Umbilical cord (tissue), 2 donors: Measurements from ENCODE around the gene EMC1. TPM values are rescaled to one million over a fixed set of nuclear protein-coding genes. Genes with fewer than 3 reads are reported as not detected.
"Not testable (repeated sequence)": the region's sequence is repeated elsewhere in the genome, so short reads cannot be mapped to it uniquely, and the experiment has no call there.

Experiments used
- DNase-seq: peaks from one replicate; pipeline ENCODE4 v3.0.0-alpha.2; 2015; ENCODE audit warnings: low spot score
- total RNA-seq: library from RNA; depleted of rRNA; stranded (reverse); fragments of >200 nt; gene quantifications from one replicate; pipeline ENCODE4 v1.2.3, GENCODE V29; 2014; ENCODE audit warnings: low replicate concordance; ENCODE audit not compliant: insufficient read depth

The EMC1 gene
- total RNA-seq, 1 donor from 2014 or later, result 51.0 TPM

- peak; percentile 14 for DNase-seq
Observed at GRCh38 chr1:19260211-19261138, 9.2 kb upstream of the EMC1 start.

- no peak for DNase-seq
Observed at GRCh38 chr1:19258353-19258752, 7.0 kb upstream of the EMC1 start.

GRCh38 chr1:19257178-19257914 is 6.0 kb upstream of the EMC1 start:
- DNase-seq, result no peak

- DNase-seq, result not testable (repeated sequence)
Observed at GRCh38 chr1:19256301-19256700, 5.0 kb upstream of the EMC1 start.

GRCh38 chr1:19255288-19255687 is 4.0 kb upstream of the EMC1 start:
- DNase-seq, result no peak

GRCh38 chr1:19254416-19254815 is 3.1 kb upstream of the EMC1 start:
- DNase-seq, result no peak

- DNase-seq, result no peak
Observed at GRCh38 chr1:19250629-19251304, 557 bp downstream of the EMC1 start.

- peak; percentile 57 for DNase-seq
Observed at GRCh38 chr1:19240673-19241538, 10.4 kb downstream of the EMC1 start.

- no peak for DNase-seq
Observed at GRCh38 chr1:19239876-19240275, 11.4 kb downstream of the EMC1 start.

GRCh38 chr1:19234224-19234623 is 17.1 kb downstream of the EMC1 start:
- DNase-seq, result no peak

- DNase-seq, result no peak
Observed at GRCh38 chr1:19232524-19232846, 18.8 kb downstream of the EMC1 start.

GRCh38 chr1:19231736-19232523 is 19.4 kb downstream of the EMC1 start:
- DNase-seq, result not testable (repeated sequence)

GRCh38 chr1:19229828-19230325 is 21.4 kb downstream of the EMC1 start:
- no peak for DNase-seq

GRCh38 chr1:19229229-19229628 is 22.1 kb downstream of the EMC1 start:
- DNase-seq, result no peak

- no peak for DNase-seq
Observed at GRCh38 chr1:19222979-19223824, 28.1 kb downstream of the EMC1 start.

- DNase-seq, result no peak
Observed at GRCh38 chr1:19222573-19222972, 28.8 kb downstream of the EMC1 start.

GRCh38 chr1:19220991-19221390 is 30.3 kb downstream of the EMC1 start:
- DNase-seq, result no peak

GRCh38 chr1:19220080-19220846 is 31.1 kb downstream of the EMC1 start:
- no peak for DNase-seq

- DNase-seq, result peak; percentile 26
Observed at GRCh38 chr1:19219451-19219850, 31.9 kb downstream of the EMC1 start.
